Suprapubic skin (tissue), 4 donors: ENCODE results near the gene CD8B2. TPM values are rescaled to one million over a fixed set of nuclear protein-coding genes. Genes with fewer than 3 reads are reported as not detected.

ENCODE experiments used
- DNase-seq, 2 donors: peaks; one replicate each; pipeline ENCODE4 v3.0.0-alpha.2; 2019; ENCODE audit warnings: low spot score in 2 of 2
- H3K27ac ChIP-seq: fragments of 200-600 bp; sonication (generic); one replicate; pipeline ENCODE4 v1.5.1; 2019
- H3K27me3 ChIP-seq: fragments of 200-600 bp; sonication (generic); one replicate; pipeline ENCODE4 v1.5.1; 2019
- H3K36me3 ChIP-seq: fragments of 200-600 bp; sonication (generic); one replicate; pipeline ENCODE4 v1.5.1; 2019
- H3K4me1 ChIP-seq: fragments of 200-600 bp; sonication (generic); one replicate; pipeline ENCODE4 v1.5.1; 2019
- H3K4me3 ChIP-seq: fragments of 200-600 bp; sonication (generic); one replicate; pipeline ENCODE4 v1.5.1; 2019; ENCODE audit warnings: mild to moderate bottlenecking
- H3K9me3 ChIP-seq: fragments of 200-600 bp; sonication (generic); one replicate; pipeline ENCODE4 v1.5.1; 2019
- CTCF ChIP-seq, 2 donors: fragments of 200-600 bp in 1 of 2; fragments of 450-650 bp in 1 of 2; sonication (generic) in 1 of 2; IDR thresholded peaks; one replicate each; pipeline ENCODE4 v1.5.1; 2016 to 2019; ENCODE audit warnings: antibody characterized with exemption in 2 of 2, mild to moderate bottlenecking in 1 of 2, moderate library complexity in 1 of 2
- EP300 ChIP-seq: sonication (generic); formaldehyde crosslinking; IDR thresholded peaks from one replicate; pipeline ENCODE4 v1.6.1; 2017; ENCODE audit warnings: antibody characterized with exemption
- POLR2A ChIP-seq, 2 donors: fragments of 450-650 bp; IDR thresholded peaks; one replicate each; pipeline ENCODE4 v1.6.1; 2017; ENCODE audit warnings: antibody characterized with exemption in 2 of 2, mild to moderate bottlenecking in 2 of 2, moderate library complexity in 2 of 2
- POLR2AphosphoS5 ChIP-seq, 3 donors: sonication (generic); formaldehyde crosslinking; IDR thresholded peaks; one replicate each; pipeline ENCODE4 v1.6.1; 2017; ENCODE audit warnings: antibody characterized with exemption in 3 of 3
- WGBS: methylation state at CpG from one replicate; pipeline ENCODE4 v1.1.5; 2018; 5-methylcytosine and 5-hydroxymethylcytosine counted together
- total RNA-seq, 4 donors: library from RNA; depleted of rRNA; stranded (reverse); fragments of >200 nt; gene quantifications; one replicate each; pipeline ENCODE4 v1.1.0, GENCODE V29; 2016

CD8B2 gene
- total RNA-seq, 4 donors from 2014 or later: 0.55 TPM; not detected in 3

GRCh38 chr2:106560773-106561172, 73.6 kb downstream of the CD8B2 start:
- H3K4me1 ChIP-seq: peaks cover 22% of the 10 kb centered on the region

GRCh38 chr2:106561356-106561755, 74.2 kb downstream of the CD8B2 start:
- 32% methylated on average over 4 of the region's 8 CpGs for WGBS
- DNase-seq: no peak
- Histone ChIP-seq H3K27ac (no peak overlapping the region), H3K36me3 (no peaks in the 10 kb centered on the region), H3K27me3 (no peaks in the 10 kb centered on the region), H3K4me1 (peaks cover 22% of the 10 kb centered on the region), H3K4me3 (no peak overlapping the region), H3K9me3 (no peaks in the 10 kb centered on the region)
- TF ChIP-seq POLR2A (IDR thresholded peaks at IDR 0.05) (no peak), POLR2AphosphoS5 (IDR thresholded peaks at IDR 0.05) (peak in 1 of 3 donors; percentile 18)

More at GRCh38 chr2:106560773-106561172, 73.6 kb downstream of the CD8B2 start:
- H3K36me3 ChIP-seq: no peaks in the 10 kb centered on the region
- TF ChIP-seq POLR2A (IDR thresholded peaks at IDR 0.05): no peak
- no peak for TF ChIP-seq POLR2AphosphoS5 (IDR thresholded peaks at IDR 0.05)
- TF ChIP-seq CTCF (IDR thresholded peaks at IDR 0.05): no peak
- TF ChIP-seq EP300: no peak
- WGBS: 83% methylated on average over 1 of the region's 1 CpG
- H3K27ac ChIP-seq: no peak overlapping the region
- H3K9me3 ChIP-seq: no peaks in the 10 kb centered on the region
- H3K4me3 ChIP-seq: no peak overlapping the region
- no peak for DNase-seq
- no peaks in the 10 kb centered on the region for H3K27me3 ChIP-seq

GRCh38 chr2:106561803-106562202, 74.6 kb downstream of the CD8B2 start:
- Histone ChIP-seq H3K9me3 (no peaks in the 10 kb centered on the region), H3K4me3 (no peak overlapping the region), H3K27ac (peak overlapping the region; percentile 6), H3K4me1 (peaks cover 22% of the 10 kb centered on the region), H3K27me3 (no peaks in the 10 kb centered on the region), H3K36me3 (no peaks in the 10 kb centered on the region)
- DNase-seq: no peak
- WGBS: 40% methylated on average over 4 of the region's 4 CpGs
- no peak for TF ChIP-seq EP300
- TF ChIP-seq POLR2A (IDR thresholded peaks at IDR 0.05): no peak
- no peak for TF ChIP-seq POLR2AphosphoS5 (IDR thresholded peaks at IDR 0.05)
- no peak for TF ChIP-seq CTCF (IDR thresholded peaks at IDR 0.05)

- no peaks in the 10 kb centered on the region for H3K36me3 ChIP-seq
- peaks cover 22% of the 10 kb centered on the region for H3K4me1 ChIP-seq
- no peaks in the 10 kb centered on the region for H3K9me3 ChIP-seq
- H3K27ac ChIP-seq: no peak overlapping the region
- no peaks in the 10 kb centered on the region for H3K27me3 ChIP-seq
- 40% methylated on average over 9 of the region's 9 CpGs for WGBS
- TF ChIP-seq CTCF (IDR thresholded peaks at IDR 0.05): no peak
- DNase-seq: no peak
- no peak overlapping the region for H3K4me3 ChIP-seq
Measured at GRCh38 chr2:106562268-106563186, 75.4 kb downstream of the CD8B2 start.

GRCh38 chr2:106563195-106563594, 76.0 kb downstream of the CD8B2 start:
- Histone ChIP-seq H3K36me3 (no peaks in the 10 kb centered on the region), H3K4me3 (no peak overlapping the region), H3K27ac (no peak overlapping the region), H3K4me1 (peaks cover 22% of the 10 kb centered on the region), H3K9me3 (no peaks in the 10 kb centered on the region), H3K27me3 (no peaks in the 10 kb centered on the region)
- TF ChIP-seq POLR2A (IDR thresholded peaks at IDR 0.05) (no peak), POLR2AphosphoS5 (IDR thresholded peaks at IDR 0.05) (no peak), CTCF (IDR thresholded peaks at IDR 0.05) (no peak), EP300 (no peak)
- 83% methylated on average over 2 of the region's 2 CpGs for WGBS
- no peak for DNase-seq
